ENCODE data around the gene CAB39.

DNA sequence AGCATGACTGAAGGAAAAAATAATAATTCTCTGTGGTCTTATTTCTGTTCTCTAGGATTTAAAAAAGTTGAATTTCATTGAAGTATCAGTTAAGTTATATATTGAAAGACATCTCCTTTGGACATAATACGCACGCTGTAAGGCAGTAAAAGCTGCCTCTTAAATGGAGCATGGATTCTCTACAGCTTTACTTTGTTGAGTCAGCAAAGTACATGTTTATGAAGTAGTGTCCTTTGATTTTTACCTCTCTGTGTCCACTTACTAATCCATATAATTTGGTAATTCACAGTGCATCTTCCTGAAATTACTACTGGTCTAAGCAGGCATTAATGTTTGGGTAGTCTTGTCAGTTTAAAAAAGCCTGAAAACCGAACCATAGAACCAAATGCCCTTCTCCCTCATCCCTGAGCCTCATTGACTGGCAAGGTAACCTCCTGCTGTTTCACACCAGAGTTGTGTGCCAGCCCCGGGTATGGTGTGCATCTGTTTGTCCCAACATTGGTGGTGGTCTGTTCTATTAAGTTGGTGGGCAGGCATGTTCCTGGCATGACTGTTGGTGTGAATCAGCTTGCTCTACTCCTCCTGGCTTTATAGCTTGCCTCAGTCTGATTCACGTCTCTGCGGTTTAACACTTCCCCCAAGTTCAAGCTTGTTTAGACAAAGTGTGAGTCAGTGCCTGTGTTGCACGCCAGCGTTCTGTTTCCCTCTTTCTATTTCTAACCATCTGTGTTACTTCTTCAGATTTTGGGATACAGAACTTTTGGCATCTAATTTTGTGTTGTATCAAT lies 81.1 kb downstream of the CAB39 start:
- TF ChIP-seq POLR2AphosphoS5 (IDR thresholded peaks at IDR 0.05): peak; percentile 80 to 84
- TF ChIP-seq, protein P1, sequence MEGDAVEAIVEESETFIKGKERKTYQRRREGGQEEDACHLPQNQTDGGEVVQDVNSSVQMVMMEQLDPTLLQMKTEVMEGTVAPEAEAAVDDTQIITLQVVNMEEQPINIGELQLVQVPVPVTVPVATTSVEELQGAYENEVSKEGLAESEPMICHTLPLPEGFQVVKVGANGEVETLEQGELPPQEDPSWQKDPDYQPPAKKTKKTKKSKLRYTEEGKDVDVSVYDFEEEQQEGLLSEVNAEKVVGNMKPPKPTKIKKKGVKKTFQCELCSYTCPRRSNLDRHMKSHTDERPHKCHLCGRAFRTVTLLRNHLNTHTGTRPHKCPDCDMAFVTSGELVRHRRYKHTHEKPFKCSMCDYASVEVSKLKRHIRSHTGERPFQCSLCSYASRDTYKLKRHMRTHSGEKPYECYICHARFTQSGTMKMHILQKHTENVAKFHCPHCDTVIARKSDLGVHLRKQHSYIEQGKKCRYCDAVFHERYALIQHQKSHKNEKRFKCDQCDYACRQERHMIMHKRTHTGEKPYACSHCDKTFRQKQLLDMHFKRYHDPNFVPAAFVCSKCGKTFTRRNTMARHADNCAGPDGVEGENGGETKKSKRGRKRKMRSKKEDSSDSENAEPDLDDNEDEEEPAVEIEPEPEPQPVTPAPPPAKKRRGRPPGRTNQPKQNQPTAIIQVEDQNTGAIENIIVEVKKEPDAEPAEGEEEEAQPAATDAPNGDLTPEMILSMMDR (IDR thresholded peaks at IDR 0.05): no peak
- TF ChIP-seq POLR2A (IDR thresholded peaks at IDR 0.05; ENCODE audit: low read depth): no peak
